IPS-11a (cell line): ENCODE data around the gene GTF3C1.

Source experiments
- H3K4me3 ChIP-seq: one replicate; pipeline ENCODE4 v1.5.1; 2013; ENCODE audit warnings: low read depth, low read length, control low read depth

Gene GTF3C1

GRCh38 chr16:27520982-27521673 is 28.6 kb downstream of the GTF3C1 start:
- no peak overlapping the region for H3K4me3 ChIP-seq

GRCh38 chr16:27518226-27518625 is 31.5 kb downstream of the GTF3C1 start:
- no peak overlapping the region for H3K4me3 ChIP-seq

GRCh38 chr16:27517664-27518063 is 32.0 kb downstream of the GTF3C1 start:
- no peak overlapping the region for H3K4me3 ChIP-seq

GRCh38 chr16:27516365-27516764 is 33.3 kb downstream of the GTF3C1 start:
- no peak overlapping the region for H3K4me3 ChIP-seq

GRCh38 chr16:27515874-27516353 is 33.8 kb downstream of the GTF3C1 start:
- H3K4me3 ChIP-seq: no peak overlapping the region

GRCh38 chr16:27514806-27515205 is 34.9 kb downstream of the GTF3C1 start:
- no peak overlapping the region for H3K4me3 ChIP-seq

- no peak overlapping the region for H3K4me3 ChIP-seq
Observed at GRCh38 chr16:27511657-27512448, 37.9 kb downstream of the GTF3C1 start.

GRCh38 chr16:27508476-27508875 is 41.2 kb downstream of the GTF3C1 start:
- H3K4me3 ChIP-seq: no peak overlapping the region

- no peak overlapping the region for H3K4me3 ChIP-seq
Observed at GRCh38 chr16:27506771-27507170, 42.9 kb downstream of the GTF3C1 start.

- H3K4me3 ChIP-seq: no peak overlapping the region
Observed at GRCh38 chr16:27505297-27506236, 44.1 kb downstream of the GTF3C1 start.

- H3K4me3 ChIP-seq: no peak overlapping the region
Observed at GRCh38 chr16:27503662-27504061, 46.1 kb downstream of the GTF3C1 start.

- H3K4me3 ChIP-seq: no peak overlapping the region
Observed at GRCh38 chr16:27500801-27501200, 48.9 kb downstream of the GTF3C1 start.

GRCh38 chr16:27499659-27500055 is 50.1 kb downstream of the GTF3C1 start:
- H3K4me3 ChIP-seq: no peak overlapping the region

GRCh38 chr16:27498916-27499658 is 50.6 kb downstream of the GTF3C1 start:
- no peak overlapping the region for H3K4me3 ChIP-seq

- no peak overlapping the region for H3K4me3 ChIP-seq
Observed at GRCh38 chr16:27498031-27498825, 51.5 kb downstream of the GTF3C1 start.

- no peak overlapping the region for H3K4me3 ChIP-seq
Observed at GRCh38 chr16:27495191-27495590, 54.5 kb downstream of the GTF3C1 start.

- no peak overlapping the region for H3K4me3 ChIP-seq
Observed at GRCh38 chr16:27492588-27492979, 57.1 kb downstream of the GTF3C1 start.

- no peak overlapping the region for H3K4me3 ChIP-seq
Observed at GRCh38 chr16:27491894-27492587, 57.7 kb downstream of the GTF3C1 start.

- no peak overlapping the region for H3K4me3 ChIP-seq
Observed at GRCh38 chr16:27489906-27490305, 59.8 kb downstream of the GTF3C1 start.
